GM03348 (cell line): ENCODE data around the gene TTI1.
"Not testable (repeated sequence)": the region's sequence is repeated elsewhere in the genome, so short reads cannot be mapped to it uniquely, and the experiment has no call there.

Source experiments
- DNase-seq: peaks from one replicate; pipeline ENCODE4 v3.0.0; 2012; ENCODE audit warnings: low spot score

TTI1 gene

GRCh38 chr20:38009416-38009815, 23.8 kb downstream of the TTI1 start:
- not testable (repeated sequence) for DNase-seq

- no peak for DNase-seq
These were observed 24.9 kb downstream of the TTI1 start for GRCh38 chr20:38008233-38008944.

GRCh38 chr20:38007526-38007925, 25.7 kb downstream of the TTI1 start:
- no peak for DNase-seq

GRCh38 chr20:38005903-38006302, 27.4 kb downstream of the TTI1 start:
- DNase-seq = no peak

- no peak for DNase-seq
These were observed 28.8 kb downstream of the TTI1 start for GRCh38 chr20:38004416-38004815.

GRCh38 chr20:38002422-38002821, 30.8 kb downstream of the TTI1 start:
- DNase-seq = no peak

- no peak for DNase-seq
These were observed 31.3 kb downstream of the TTI1 start for GRCh38 chr20:38001981-38002380.

GRCh38 chr20:38001173-38001875, 31.9 kb downstream of the TTI1 start:
- DNase-seq = peak; percentile 78

- no peak for DNase-seq
These were observed 33.0 kb downstream of the TTI1 start for GRCh38 chr20:38000293-38000692.

- DNase-seq = no peak
These were observed 33.6 kb downstream of the TTI1 start for GRCh38 chr20:37999526-38000263.

GRCh38 chr20:37997516-37997915, 35.7 kb downstream of the TTI1 start:
- DNase-seq = no peak

- no peak for DNase-seq
These were observed 37.2 kb downstream of the TTI1 start for GRCh38 chr20:37995856-37996605.

GRCh38 chr20:37994512-37994911, 38.7 kb downstream of the TTI1 start:
- peak; percentile 42 for DNase-seq

GRCh38 chr20:37992802-37993409, 40.4 kb downstream of the TTI1 start:
- DNase-seq = peak; percentile 86

- no peak for DNase-seq
These were observed 41.3 kb downstream of the TTI1 start for GRCh38 chr20:37991908-37992307.

GRCh38 chr20:37991157-37991866, 41.9 kb downstream of the TTI1 start:
- no peak for DNase-seq

GRCh38 chr20:37990571-37991151, 42.6 kb downstream of the TTI1 start:
- peak; percentile 55 for DNase-seq

GRCh38 chr20:37989601-37990295, 43.5 kb downstream of the TTI1 start:
- no peak for DNase-seq

- no peak for DNase-seq
These were observed 44.8 kb downstream of the TTI1 start for GRCh38 chr20:37988306-37988954.
